ENCODE measurements around the gene PLPPR1. TPM values are rescaled to one million over a fixed set of nuclear protein-coding genes. Genes with fewer than 3 reads are reported as not detected.
A peak's percentile ranks its signal among the peaks of the same experiment; 100 is the strongest.

The PLPPR1 gene
- polyA plus RNA-seq, 1 donor from 2014 or later, result 157 TPM

DNA sequence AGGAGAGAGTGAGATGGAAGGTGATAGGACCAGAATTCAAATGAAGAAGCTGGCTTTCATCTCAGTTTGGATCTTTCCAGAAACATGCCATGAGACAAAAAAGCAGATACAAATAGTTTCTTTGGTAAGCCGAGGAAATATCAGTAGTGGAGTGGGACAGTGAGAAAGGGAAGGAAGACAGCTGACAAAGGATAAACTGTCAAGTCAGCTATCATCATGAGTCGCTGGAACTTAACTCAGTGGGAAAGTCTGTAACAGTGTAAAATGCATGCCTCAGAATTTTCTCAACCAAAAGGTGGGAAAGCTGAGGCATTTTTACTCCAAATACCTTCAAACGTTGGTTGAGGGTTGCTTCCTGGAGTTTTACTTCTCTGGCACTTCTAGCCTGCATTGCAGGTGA lies 129.8 kb downstream of the PLPPR1 start:
- Histone ChIP-seq H3K9me3 (ENCODE audit: low read length) (no peaks in the 10 kb centered on the region), H3K36me3 (ENCODE audit: insufficient read depth, low read length) (no peaks in the 10 kb centered on the region), H3K9me2 (ENCODE audit: insufficient read depth, low read length) (no peaks in the 10 kb centered on the region), H3K79me2 (replicated peaks; ENCODE audit: insufficient read depth, low read length) (no peaks in the 10 kb centered on the region), H3K9ac (ENCODE audit: low read length) (no peak overlapping the region), H4K20me1 (ENCODE audit: insufficient read depth) (no peaks in the 10 kb centered on the region), H3K4me2 (ENCODE audit: low read length) (no peak overlapping the region), H3K27ac (ENCODE audit: low read length) (no peak overlapping the region), H2AFZ (ENCODE audit: low read depth, low read length) (no peak overlapping the region), H3K27me3 (ENCODE audit: insufficient read depth, low read depth, low read length) (no peaks in the 10 kb centered on the region), H3F3A (ENCODE audit: insufficient read depth, low read length, poor library complexity, severe bottlenecking) (no peaks in the 10 kb centered on the region), H3K4me3 (ENCODE audit: low read length) (no peak overlapping the region)
- no peak for TF ChIP-seq EZH2 (IDR thresholded peaks at IDR 0.05; ENCODE audit: borderline replicate concordance, insufficient read depth, low read length, poor library complexity, severe bottlenecking)

DNA sequence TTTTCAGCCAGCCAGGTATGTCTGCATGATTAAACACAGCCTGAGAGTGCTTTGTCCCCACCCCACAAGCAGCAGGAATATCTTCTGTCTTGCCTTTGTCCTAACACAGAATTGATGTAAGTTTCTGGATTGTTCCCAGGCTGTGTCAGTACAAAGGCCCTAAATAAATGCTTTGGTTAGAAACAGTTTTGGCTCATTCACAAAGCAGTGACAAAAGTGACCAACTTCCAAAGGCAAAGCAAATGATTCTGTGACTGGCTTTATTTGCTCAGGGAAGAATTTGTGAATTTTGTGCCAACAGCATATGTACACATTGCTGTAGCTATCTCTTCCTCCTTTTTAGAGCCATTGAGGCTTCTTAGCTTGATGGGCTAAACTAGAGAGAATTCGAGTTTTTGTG lies 133.7 kb downstream of the PLPPR1 start:
- Histone ChIP-seq H3K9ac (ENCODE audit: low read length) (no peak overlapping the region), H3K27me3 (ENCODE audit: insufficient read depth, low read depth, low read length) (no peaks in the 10 kb centered on the region), H3K79me2 (replicated peaks; ENCODE audit: insufficient read depth, low read length) (no peaks in the 10 kb centered on the region), H3F3A (ENCODE audit: insufficient read depth, low read length, poor library complexity, severe bottlenecking) (no peaks in the 10 kb centered on the region), H3K9me3 (ENCODE audit: low read length) (no peaks in the 10 kb centered on the region), H3K4me2 (ENCODE audit: low read length) (no peak overlapping the region), H3K27ac (ENCODE audit: low read length) (no peak overlapping the region), H3K4me3 (ENCODE audit: low read length) (no peak overlapping the region), H2AFZ (ENCODE audit: low read depth, low read length) (no peak overlapping the region), H4K20me1 (ENCODE audit: insufficient read depth) (no peaks in the 10 kb centered on the region), H3K9me2 (ENCODE audit: insufficient read depth, low read length) (no peaks in the 10 kb centered on the region), H3K36me3 (ENCODE audit: insufficient read depth, low read length) (no peaks in the 10 kb centered on the region)
- TF ChIP-seq RAD21 (conservative IDR thresholded peaks at IDR 0.05), result no peak
- TF ChIP-seq, protein P1, sequence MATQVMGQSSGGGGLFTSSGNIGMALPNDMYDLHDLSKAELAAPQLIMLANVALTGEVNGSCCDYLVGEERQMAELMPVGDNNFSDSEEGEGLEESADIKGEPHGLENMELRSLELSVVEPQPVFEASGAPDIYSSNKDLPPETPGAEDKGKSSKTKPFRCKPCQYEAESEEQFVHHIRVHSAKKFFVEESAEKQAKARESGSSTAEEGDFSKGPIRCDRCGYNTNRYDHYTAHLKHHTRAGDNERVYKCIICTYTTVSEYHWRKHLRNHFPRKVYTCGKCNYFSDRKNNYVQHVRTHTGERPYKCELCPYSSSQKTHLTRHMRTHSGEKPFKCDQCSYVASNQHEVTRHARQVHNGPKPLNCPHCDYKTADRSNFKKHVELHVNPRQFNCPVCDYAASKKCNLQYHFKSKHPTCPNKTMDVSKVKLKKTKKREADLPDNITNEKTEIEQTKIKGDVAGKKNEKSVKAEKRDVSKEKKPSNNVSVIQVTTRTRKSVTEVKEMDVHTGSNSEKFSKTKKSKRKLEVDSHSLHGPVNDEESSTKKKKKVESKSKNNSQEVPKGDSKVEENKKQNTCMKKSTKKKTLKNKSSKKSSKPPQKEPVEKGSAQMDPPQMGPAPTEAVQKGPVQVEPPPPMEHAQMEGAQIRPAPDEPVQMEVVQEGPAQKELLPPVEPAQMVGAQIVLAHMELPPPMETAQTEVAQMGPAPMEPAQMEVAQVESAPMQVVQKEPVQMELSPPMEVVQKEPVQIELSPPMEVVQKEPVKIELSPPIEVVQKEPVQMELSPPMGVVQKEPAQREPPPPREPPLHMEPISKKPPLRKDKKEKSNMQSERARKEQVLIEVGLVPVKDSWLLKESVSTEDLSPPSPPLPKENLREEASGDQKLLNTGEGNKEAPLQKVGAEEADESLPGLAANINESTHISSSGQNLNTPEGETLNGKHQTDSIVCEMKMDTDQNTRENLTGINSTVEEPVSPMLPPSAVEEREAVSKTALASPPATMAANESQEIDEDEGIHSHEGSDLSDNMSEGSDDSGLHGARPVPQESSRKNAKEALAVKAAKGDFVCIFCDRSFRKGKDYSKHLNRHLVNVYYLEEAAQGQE (IDR thresholded peaks at IDR 0.05; ENCODE audit: borderline replicate concordance), result no peak
- no peak for TF ChIP-seq TAF1 (IDR thresholded peaks at IDR 0.05; ENCODE audit: low read depth)
- no peak for TF ChIP-seq EZH2 (IDR thresholded peaks at IDR 0.05; ENCODE audit: borderline replicate concordance, insufficient read depth, low read length, poor library complexity, severe bottlenecking)
- TF ChIP-seq POLR2AphosphoS5 (IDR thresholded peaks at IDR 0.05), result no peak
- TF ChIP-seq SMC3 (conservative IDR thresholded peaks at IDR 0.05; ENCODE audit: poor library complexity), result no peak
- no peak for TF ChIP-seq EP300 (conservative IDR thresholded peaks at IDR 0.05; ENCODE audit: poor library complexity, severe bottlenecking)
- TF ChIP-seq MXI1 (conservative IDR thresholded peaks at IDR 0.05; ENCODE audit: poor library complexity, severe bottlenecking), result no peak
- TF ChIP-seq, protein P2, sequence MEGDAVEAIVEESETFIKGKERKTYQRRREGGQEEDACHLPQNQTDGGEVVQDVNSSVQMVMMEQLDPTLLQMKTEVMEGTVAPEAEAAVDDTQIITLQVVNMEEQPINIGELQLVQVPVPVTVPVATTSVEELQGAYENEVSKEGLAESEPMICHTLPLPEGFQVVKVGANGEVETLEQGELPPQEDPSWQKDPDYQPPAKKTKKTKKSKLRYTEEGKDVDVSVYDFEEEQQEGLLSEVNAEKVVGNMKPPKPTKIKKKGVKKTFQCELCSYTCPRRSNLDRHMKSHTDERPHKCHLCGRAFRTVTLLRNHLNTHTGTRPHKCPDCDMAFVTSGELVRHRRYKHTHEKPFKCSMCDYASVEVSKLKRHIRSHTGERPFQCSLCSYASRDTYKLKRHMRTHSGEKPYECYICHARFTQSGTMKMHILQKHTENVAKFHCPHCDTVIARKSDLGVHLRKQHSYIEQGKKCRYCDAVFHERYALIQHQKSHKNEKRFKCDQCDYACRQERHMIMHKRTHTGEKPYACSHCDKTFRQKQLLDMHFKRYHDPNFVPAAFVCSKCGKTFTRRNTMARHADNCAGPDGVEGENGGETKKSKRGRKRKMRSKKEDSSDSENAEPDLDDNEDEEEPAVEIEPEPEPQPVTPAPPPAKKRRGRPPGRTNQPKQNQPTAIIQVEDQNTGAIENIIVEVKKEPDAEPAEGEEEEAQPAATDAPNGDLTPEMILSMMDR (IDR thresholded peaks at IDR 0.05; ENCODE audit: poor library complexity, severe bottlenecking), result no peak

DNA sequence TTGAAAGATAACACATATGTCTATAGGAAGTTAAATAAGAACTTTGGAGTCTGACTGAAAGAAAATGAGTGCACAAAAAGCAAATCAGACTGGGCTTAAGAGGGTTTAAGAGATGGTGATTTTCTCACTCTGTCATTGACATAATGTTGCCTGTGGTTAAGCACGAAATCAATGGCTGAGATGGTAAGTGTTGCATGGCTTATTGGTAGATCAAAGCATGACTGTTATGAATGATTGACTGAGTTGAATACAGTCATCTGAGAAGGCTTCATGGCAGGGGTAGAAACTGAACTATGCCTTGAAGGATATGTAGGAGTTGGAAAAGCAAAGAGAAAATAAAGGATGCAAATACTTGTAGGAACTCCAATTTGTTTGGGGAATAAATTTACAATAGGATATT lies 136.6 kb downstream of the PLPPR1 start:
- no peaks in the 10 kb centered on the region for H3K36me3 ChIP-seq (ENCODE audit: insufficient read depth, low read length)
- TF ChIP-seq EZH2 (IDR thresholded peaks at IDR 0.05; ENCODE audit: borderline replicate concordance, insufficient read depth, low read length, poor library complexity, severe bottlenecking) (no peak), EP300 (conservative IDR thresholded peaks at IDR 0.05; ENCODE audit: poor library complexity, severe bottlenecking) (peak; percentile 20), TAF1 (IDR thresholded peaks at IDR 0.05; ENCODE audit: low read depth) (no peak), MXI1 (conservative IDR thresholded peaks at IDR 0.05; ENCODE audit: poor library complexity, severe bottlenecking) (no peak), SMC3 (conservative IDR thresholded peaks at IDR 0.05; ENCODE audit: poor library complexity) (no peak), RAD21 (conservative IDR thresholded peaks at IDR 0.05) (no peak), POLR2AphosphoS5 (IDR thresholded peaks at IDR 0.05) (peak; percentile 83)
- TF ChIP-seq, protein P1 (IDR thresholded peaks at IDR 0.05; ENCODE audit: borderline replicate concordance), result no peak
- TF ChIP-seq, protein P2 (IDR thresholded peaks at IDR 0.05; ENCODE audit: poor library complexity, severe bottlenecking), result no peak
- no peaks in the 10 kb centered on the region for H3F3A ChIP-seq (ENCODE audit: insufficient read depth, low read length, poor library complexity, severe bottlenecking)
- H3K4me2 ChIP-seq (ENCODE audit: low read length), result no peak overlapping the region
- no peak overlapping the region for H3K9ac ChIP-seq (ENCODE audit: low read length)
- no peaks in the 10 kb centered on the region for H3K79me2 ChIP-seq (replicated peaks; ENCODE audit: insufficient read depth, low read length)
- no peaks in the 10 kb centered on the region for H3K9me2 ChIP-seq (ENCODE audit: insufficient read depth, low read length)
- no peak overlapping the region for H2AFZ ChIP-seq (ENCODE audit: low read depth, low read length)
- no peaks in the 10 kb centered on the region for H4K20me1 ChIP-seq (ENCODE audit: insufficient read depth)
- H3K27ac ChIP-seq (ENCODE audit: low read length), result no peak overlapping the region
- no peaks in the 10 kb centered on the region for H3K27me3 ChIP-seq (ENCODE audit: insufficient read depth, low read depth, low read length)
- no peak overlapping the region for H3K4me3 ChIP-seq (ENCODE audit: low read length)
- no peaks in the 10 kb centered on the region for H3K9me3 ChIP-seq (ENCODE audit: low read length)

Measured in neural cell (in vitro differentiated cells).